ENCODE measurements around the gene BLMH. TPM values are rescaled to one million over a fixed set of nuclear protein-coding genes. Genes with fewer than 3 reads are reported as not detected.

BLMH gene
- total and polyA plus RNA-seq, 4 donors: 10.5 to 50.9 (median 21.6) TPM

GRCh38 chr17:30218799-30219198 is 72.9 kb downstream of the BLMH start:
- H3K4me1 ChIP-seq (ENCODE audit: control insufficient read depth in 5 of 5, insufficient read depth in 5 of 5, low read length in 5 of 5): peaks cover 0 to 2% (median 0%) of the 10 kb centered on the region in 5 donors
- no peak for ATAC-seq (ENCODE audit: insufficient read depth, low FRiP score)
- TF ChIP-seq CTCF (IDR thresholded peaks at IDR 0.05; ENCODE audit: control extremely low read depth, extremely low read depth): no peak
- H3K9me3 ChIP-seq (ENCODE audit: control insufficient read depth in 4 of 4, insufficient read depth in 3 of 4, low read length in 3 of 4): no peaks in the 10 kb centered on the region
- no peak overlapping the region for H3K9ac ChIP-seq (ENCODE audit: insufficient read depth in 1 of 2, low read length in 2 of 2)
- no peak overlapping the region for H3K27ac ChIP-seq (ENCODE audit: low read depth in 1 of 2, low read length in 1 of 2)
- DNase-seq: no peak
- peaks cover 0 to 1% (median 0%) of the 10 kb centered on the region in 4 donors for H3K36me3 ChIP-seq (ENCODE audit: control insufficient read depth in 4 of 4, insufficient read depth in 4 of 4, low read length in 4 of 4)
- H3K4me3 ChIP-seq: no peak overlapping the region
- WGBS, 2 donors: 85 to 89% methylated on average over 9 of the region's 9 CpGs
- H3K27me3 ChIP-seq (ENCODE audit: control insufficient read depth in 3 of 3, insufficient read depth in 3 of 3, low read length in 2 of 3): no peaks in the 10 kb centered on the region

GRCh38 chr17:30217746-30218245 is 73.9 kb downstream of the BLMH start:
- no peak overlapping the region for H3K4me3 ChIP-seq
- H3K9me3 ChIP-seq (ENCODE audit: control insufficient read depth in 4 of 4, insufficient read depth in 3 of 4, low read length in 3 of 4): no peaks in the 10 kb centered on the region
- DNase-seq (no peak), ATAC-seq (ENCODE audit: insufficient read depth, low FRiP score) (no peak)
- peaks cover 0 to 1% (median 0%) of the 10 kb centered on the region in 4 donors for H3K36me3 ChIP-seq (ENCODE audit: control insufficient read depth in 4 of 4, insufficient read depth in 4 of 4, low read length in 4 of 4)
- WGBS, 2 donors: 94 to 98% methylated on average over 11 of the region's 11 CpGs
- H3K9ac ChIP-seq (ENCODE audit: insufficient read depth in 1 of 2, low read length in 2 of 2): no peak overlapping the region
- H3K27ac ChIP-seq (ENCODE audit: low read depth in 1 of 2, low read length in 1 of 2): no peak overlapping the region
- H3K4me1 ChIP-seq (ENCODE audit: control insufficient read depth in 5 of 5, insufficient read depth in 5 of 5, low read length in 5 of 5): peaks cover 0 to 2% (median 0%) of the 10 kb centered on the region in 5 donors
- no peak for TF ChIP-seq CTCF (IDR thresholded peaks at IDR 0.05; ENCODE audit: control extremely low read depth, extremely low read depth)
- no peaks in the 10 kb centered on the region for H3K27me3 ChIP-seq (ENCODE audit: control insufficient read depth in 3 of 3, insufficient read depth in 3 of 3, low read length in 2 of 3)

DNA sequence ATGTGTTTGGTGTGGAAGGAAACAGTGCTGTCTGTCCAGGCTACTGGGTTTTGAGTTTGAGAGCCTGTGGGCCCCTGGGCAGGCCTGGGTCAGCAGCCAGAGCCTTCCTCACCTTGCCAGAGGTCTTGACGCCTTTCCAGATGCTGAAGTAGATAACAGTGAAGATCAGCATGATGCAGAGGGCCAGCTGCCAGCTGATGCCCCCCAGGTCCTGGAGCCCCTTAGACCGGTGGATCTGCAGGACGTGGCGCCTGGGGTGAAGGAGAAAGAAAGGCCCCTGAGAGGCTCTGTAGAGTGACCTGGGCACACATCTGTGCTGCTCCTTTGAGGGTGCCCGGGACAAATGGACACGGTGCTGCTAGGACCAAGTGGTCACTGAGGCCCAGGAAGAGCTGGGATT is 74.7 kb downstream of the BLMH start:
- TF ChIP-seq CTCF (IDR thresholded peaks at IDR 0.05; ENCODE audit: control extremely low read depth, extremely low read depth): no peak
- H3K9me3 ChIP-seq (ENCODE audit: control insufficient read depth in 4 of 4, insufficient read depth in 3 of 4, low read length in 3 of 4): no peaks in the 10 kb centered on the region
- no peak for ATAC-seq (ENCODE audit: insufficient read depth, low FRiP score)
- H3K27ac ChIP-seq (ENCODE audit: low read depth in 1 of 2, low read length in 1 of 2): no peak overlapping the region
- no peaks in the 10 kb centered on the region for H3K4me1 ChIP-seq (ENCODE audit: control insufficient read depth in 5 of 5, insufficient read depth in 5 of 5, low read length in 5 of 5)
- DNase-seq: no peak
- no peak overlapping the region for H3K9ac ChIP-seq (ENCODE audit: insufficient read depth in 1 of 2, low read length in 2 of 2)
- peaks cover 0 to 1% (median 0%) of the 10 kb centered on the region in 4 donors for H3K36me3 ChIP-seq (ENCODE audit: control insufficient read depth in 4 of 4, insufficient read depth in 4 of 4, low read length in 4 of 4)
- H3K4me3 ChIP-seq: no peak overlapping the region
- 97 to 98% methylated on average over 6 of the region's 6 CpGs for WGBS, 2 donors
- no peaks in the 10 kb centered on the region for H3K27me3 ChIP-seq (ENCODE audit: control insufficient read depth in 3 of 3, insufficient read depth in 3 of 3, low read length in 2 of 3)

- 90 to 94% methylated on average over 11 of the region's 11 CpGs for WGBS, 2 donors
Measured at GRCh38 chr17:30212750-30213149, 79.0 kb downstream of the BLMH start.

More at GRCh38 chr17:30212750-30213149, 79.0 kb downstream of the BLMH start:
- peaks cover 0 to 1% (median 0%) of the 10 kb centered on the region in 5 donors for H3K4me1 ChIP-seq (ENCODE audit: control insufficient read depth in 5 of 5, insufficient read depth in 5 of 5, low read length in 5 of 5)
- ATAC-seq (ENCODE audit: insufficient read depth, low FRiP score) (no peak), DNase-seq (no peak)
- no peak overlapping the region for H3K9ac ChIP-seq (ENCODE audit: insufficient read depth in 1 of 2, low read length in 2 of 2)
- peaks cover 0 to 3% (median 0%) of the 10 kb centered on the region in 4 donors for H3K9me3 ChIP-seq (ENCODE audit: control insufficient read depth in 4 of 4, insufficient read depth in 3 of 4, low read length in 3 of 4)
- H3K4me3 ChIP-seq: no peak overlapping the region
- H3K27me3 ChIP-seq (ENCODE audit: control insufficient read depth in 3 of 3, insufficient read depth in 3 of 3, low read length in 2 of 3): no peaks in the 10 kb centered on the region
- no peaks in the 10 kb centered on the region for H3K36me3 ChIP-seq (ENCODE audit: control insufficient read depth in 4 of 4, insufficient read depth in 4 of 4, low read length in 4 of 4)
- H3K27ac ChIP-seq (ENCODE audit: low read depth in 1 of 2, low read length in 1 of 2): peak overlapping the region in 1 of 2 donors; percentile 12
- no peak for TF ChIP-seq CTCF (IDR thresholded peaks at IDR 0.05; ENCODE audit: control extremely low read depth, extremely low read depth)
